Peyer's patch (tissue), 4 donors: ENCODE data around the gene FOXRED1.

Experiments
- CTCF ChIP-seq, 6 experiments: fragments of 450-650 bp in 4 of 6; fragments of 200-600 bp in 2 of 6; sonication (generic) in 1 of 6; IDR thresholded peaks; one replicate each; pipeline ENCODE4 v1.5.1; 2017 to 2019; ENCODE audit warnings: antibody characterized with exemption in 6 of 6, mild to moderate bottlenecking in 3 of 6, moderate library complexity in 1 of 6
- POLR2A ChIP-seq, 2 donors: fragments of 450-650 bp; IDR thresholded peaks; one replicate each; pipeline ENCODE4 v1.5.1; 2017; ENCODE audit warnings: antibody characterized with exemption in 2 of 2, mild to moderate bottlenecking in 2 of 2, moderate library complexity in 2 of 2

DNA sequence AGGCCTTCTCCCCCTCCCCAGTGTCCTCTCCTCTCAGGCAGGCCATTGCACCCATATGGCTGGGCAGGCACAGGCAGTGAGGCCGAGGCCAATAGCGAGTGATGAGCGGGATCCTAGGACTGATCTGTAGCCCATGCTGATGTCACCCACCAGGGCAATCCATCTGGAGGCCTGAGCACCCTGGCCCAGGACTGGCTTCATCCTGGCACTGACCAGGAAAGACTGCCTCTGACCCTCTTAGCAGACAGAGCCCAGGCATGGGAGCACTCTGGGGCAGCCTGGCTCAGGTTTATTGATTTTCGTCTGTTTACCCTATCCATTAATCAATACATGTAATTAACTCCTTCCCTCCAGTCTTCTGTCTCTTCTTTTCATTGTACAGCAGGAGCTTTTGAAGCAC lies 8.8 kb downstream of the FOXRED1 start:
- TF ChIP-seq CTCF (IDR thresholded peaks at IDR 0.05) (no peak), POLR2A (IDR thresholded peaks at IDR 0.05) (no peak)
